DMS53 treated with DMSO at 0.1 percent for 48 hours (cell line): ENCODE measurements around the gene GBP1.
"Not testable (repeated sequence)": the region's sequence is repeated elsewhere in the genome, so short reads cannot be mapped to it uniquely, and the experiment has no call there.

Experiments
- DNase-seq: peaks from one replicate; lab custom pipeline; 2025; ENCODE audit not compliant: unreplicated experiment; lab: John Stamatoyannopoulos, UW

Gene GBP1

GRCh38 chr1:89065079-89065868 is at the start of gene GBP1:
Gene GBP1 (minus strand): TSS chr1:89065208. CDS start chr1:89063234, 1,974 bp downstream.
- peak; percentile 12 for DNase-seq

- no peak for DNase-seq
These were observed 49.7 kb upstream of the GBP1 start for GRCh38 chr1:89114662-89115061.

GRCh38 chr1:89112871-89113613 is 48.0 kb upstream of the GBP1 start:
- no peak for DNase-seq

GRCh38 chr1:89104687-89105086 is 39.7 kb upstream of the GBP1 start:
- DNase-seq: no peak

GRCh38 chr1:89104147-89104546 is 39.1 kb upstream of the GBP1 start:
- no peak for DNase-seq

DNA sequence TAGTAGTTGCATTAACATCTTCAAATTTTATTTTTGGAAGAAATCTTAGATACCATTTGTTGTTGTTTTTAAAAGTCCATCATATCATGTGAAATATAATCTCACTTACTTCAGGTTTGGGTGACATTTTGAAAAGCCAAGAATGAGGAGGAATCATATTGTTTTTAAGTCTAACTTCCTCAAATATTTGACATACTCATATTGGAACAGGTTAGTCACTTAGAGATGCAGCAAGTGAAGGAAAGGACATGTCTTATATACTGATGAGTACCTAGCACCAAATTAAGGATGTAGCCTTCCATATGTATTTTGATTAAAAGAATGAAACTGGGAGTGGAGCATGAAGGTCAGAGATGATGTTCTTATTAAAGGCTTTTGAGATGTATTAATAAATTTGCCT is 37.0 kb upstream of the GBP1 start:
- no peak for DNase-seq

GRCh38 chr1:89100412-89100811 is 35.4 kb upstream of the GBP1 start:
- DNase-seq: no peak

GRCh38 chr1:89098857-89099256 is 33.8 kb upstream of the GBP1 start:
- DNase-seq: no peak

GRCh38 chr1:89095737-89096136 is 30.7 kb upstream of the GBP1 start:
- DNase-seq: no peak

- no peak for DNase-seq
These were observed 25.0 kb upstream of the GBP1 start for GRCh38 chr1:89089962-89090361.

- no peak for DNase-seq
These were observed 23.6 kb upstream of the GBP1 start for GRCh38 chr1:89088572-89088971.

- no peak for DNase-seq
These were observed 22.2 kb upstream of the GBP1 start for GRCh38 chr1:89087241-89087640.

- peak; percentile 83 for DNase-seq
These were observed 20.8 kb upstream of the GBP1 start for GRCh38 chr1:89085781-89086180.

GRCh38 chr1:89081005-89081404 is 16.0 kb upstream of the GBP1 start:
- DNase-seq: no peak

DNA sequence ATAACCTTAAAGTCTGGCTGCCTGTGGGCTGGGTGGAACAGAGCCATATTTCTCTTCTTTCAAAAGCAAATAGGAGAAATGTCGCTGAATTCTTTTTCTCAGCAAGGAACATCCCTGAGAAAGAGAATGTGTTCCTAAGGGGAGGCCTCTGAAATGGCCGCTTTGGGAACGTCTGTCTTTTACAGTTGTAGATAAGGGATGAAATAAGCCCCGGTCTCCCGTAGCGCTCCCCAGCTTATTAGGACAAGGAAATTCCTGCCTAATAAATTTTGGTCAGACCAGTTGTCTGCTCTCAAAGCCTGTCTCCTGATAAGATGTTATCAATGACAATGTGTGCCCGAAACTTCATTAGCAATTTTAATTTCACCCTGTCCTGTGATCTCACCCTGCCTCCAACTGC is 15.1 kb upstream of the GBP1 start:
- DNase-seq: not testable (repeated sequence)

DNA sequence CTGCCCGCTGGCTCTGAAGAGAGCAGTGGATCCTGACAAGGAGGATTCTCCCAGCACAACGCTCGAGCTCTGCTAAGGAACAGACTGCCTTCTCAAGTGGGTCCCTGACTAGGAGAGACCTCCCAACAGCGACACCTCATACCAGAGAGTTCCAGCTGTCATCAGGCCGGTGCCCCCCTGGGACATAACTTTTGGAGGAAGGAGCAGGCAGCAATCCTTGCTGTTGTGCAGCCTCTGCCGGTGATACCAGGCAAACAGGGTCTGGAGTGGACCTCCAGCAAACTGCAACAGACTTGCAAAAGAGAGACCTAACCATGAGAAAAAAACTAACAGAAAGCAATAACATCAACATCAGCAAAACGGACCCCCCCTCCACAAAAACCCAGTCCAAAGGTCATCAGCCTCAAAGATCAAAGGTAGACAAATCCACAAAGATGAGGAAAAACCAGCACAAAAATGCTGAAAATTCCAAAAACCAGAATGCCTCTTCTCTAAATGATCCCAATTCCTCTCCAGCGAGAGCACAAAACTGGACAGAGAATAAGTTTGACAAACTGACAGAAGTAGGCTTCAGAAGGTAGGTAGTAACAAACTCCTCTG is 7.6 kb upstream of the GBP1 start:
- DNase-seq: not testable (repeated sequence)

DNA sequence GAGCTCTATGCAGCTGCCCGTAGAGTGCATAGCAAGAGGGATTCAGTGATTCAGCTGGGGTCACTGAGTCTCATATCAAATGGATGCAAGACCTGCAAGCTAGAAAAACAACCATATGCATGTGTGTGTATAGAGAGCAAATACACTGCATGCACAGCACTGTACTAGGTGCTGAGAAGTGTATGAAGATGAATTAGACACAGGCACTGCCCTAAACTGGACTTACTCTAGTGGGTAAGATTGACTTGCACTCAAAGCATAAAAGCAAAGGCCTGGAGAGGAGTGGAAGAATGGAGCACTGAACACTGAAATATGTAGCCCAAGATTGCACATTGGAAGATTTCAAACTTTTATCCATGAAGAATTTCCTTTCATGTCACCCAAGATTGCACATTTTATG is 5.5 kb upstream of the GBP1 start:
- DNase-seq: no peak

DNA sequence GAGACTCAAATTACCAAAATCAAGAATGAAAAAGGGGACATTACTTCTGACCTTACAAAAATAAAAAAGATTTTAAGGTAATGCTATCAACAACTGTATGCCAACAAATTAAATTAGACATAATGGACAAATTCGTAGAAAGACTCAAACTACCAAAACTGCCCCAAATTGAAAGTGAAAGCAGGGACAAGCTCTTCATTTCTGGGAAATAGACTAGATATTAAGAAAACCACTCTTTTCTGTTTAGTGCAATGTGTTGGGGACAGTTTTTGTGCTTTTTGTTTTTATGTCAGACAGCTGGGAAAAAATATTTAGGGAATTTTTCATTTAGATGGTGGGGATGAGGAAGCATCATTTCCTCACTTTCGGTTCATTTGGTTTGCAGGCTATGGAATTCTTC is 4.9 kb upstream of the GBP1 start:
- no peak for DNase-seq

GRCh38 chr1:89068291-89068690 is 3.3 kb upstream of the GBP1 start:
- no peak for DNase-seq

- DNase-seq: peak; percentile 61
These were observed 376 bp downstream of the GBP1 start for GRCh38 chr1:89064632-89065031.

DNA sequence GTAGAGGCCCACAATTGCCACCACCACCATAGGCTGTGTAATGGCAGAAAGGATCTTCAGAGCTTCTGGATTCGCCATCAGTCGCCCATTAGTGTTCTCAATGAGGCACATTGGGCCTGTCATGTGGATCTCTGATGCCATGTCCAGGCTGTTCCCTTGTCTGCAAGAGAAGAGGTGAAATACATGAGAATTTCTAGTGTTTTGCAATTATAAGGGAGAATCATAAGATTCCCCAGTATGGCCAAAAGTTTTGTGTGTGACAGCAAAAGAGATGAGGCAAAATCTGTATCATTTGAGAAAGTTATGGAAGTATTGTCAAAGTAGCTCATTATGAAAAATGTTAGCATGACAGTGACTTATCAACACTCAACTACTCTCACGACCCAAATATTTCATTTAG is 1.9 kb downstream of the GBP1 start:
- DNase-seq: no peak

GRCh38 chr1:89060091-89060490 is 4.9 kb downstream of the GBP1 start:
- no peak for DNase-seq
